GM18909 (cell line): ENCODE results near the gene SULF2.

Experiments
- ATAC-seq: cut with Tn5 transposase; IDR thresholded peaks from one replicate; pipeline ENCODE4 v1.9.1; 2021; ENCODE audit warnings: mild to moderate bottlenecking; ENCODE audit not compliant: unreplicated experiment, poor library complexity

The SULF2 gene

DNA sequence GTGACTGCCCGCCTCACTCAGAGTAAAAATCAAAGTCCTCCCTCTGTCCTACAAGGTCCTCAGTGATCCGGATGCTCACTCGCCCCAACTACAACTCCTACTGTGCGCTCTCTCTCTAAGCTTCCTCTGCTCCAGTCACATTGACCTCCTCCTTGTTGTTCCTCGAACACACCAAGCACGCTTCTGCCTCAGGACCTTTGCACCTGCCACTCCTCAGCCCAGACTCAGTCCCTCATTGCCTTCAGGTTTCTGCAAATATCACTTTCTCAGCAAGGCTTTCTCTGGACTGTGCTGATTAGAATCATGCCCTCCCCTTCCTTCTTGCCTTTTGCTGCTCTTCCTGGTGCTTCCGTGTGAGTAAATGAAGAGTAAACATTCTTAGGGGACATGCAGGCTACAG is 41.6 kb downstream of the SULF2 start:
- ATAC-seq = no peak

GRCh38 chr20:47741669-47742608 is 43.3 kb downstream of the SULF2 start:
- no peak for ATAC-seq

DNA sequence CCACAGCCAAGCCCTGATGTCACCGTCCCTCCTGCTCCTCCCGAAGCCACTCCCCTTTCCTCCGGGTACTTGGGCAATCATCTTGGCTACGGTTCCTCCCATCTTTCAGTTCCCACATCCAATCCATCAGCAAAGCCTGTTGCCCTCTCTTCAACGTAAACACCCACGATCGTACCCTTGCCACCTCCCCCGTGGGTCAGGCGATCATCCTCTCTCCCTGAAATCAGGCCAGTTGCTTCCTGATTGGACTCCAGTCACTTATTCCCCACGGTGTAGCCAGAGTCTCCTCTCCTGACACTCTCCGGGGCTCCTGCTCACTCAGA is 44.5 kb downstream of the SULF2 start:
- no peak for ATAC-seq

GRCh38 chr20:47740121-47740861 is 45.0 kb downstream of the SULF2 start:
- ATAC-seq = no peak

- ATAC-seq = no peak
Measured at GRCh38 chr20:47737923-47738322, 47.4 kb downstream of the SULF2 start.

DNA sequence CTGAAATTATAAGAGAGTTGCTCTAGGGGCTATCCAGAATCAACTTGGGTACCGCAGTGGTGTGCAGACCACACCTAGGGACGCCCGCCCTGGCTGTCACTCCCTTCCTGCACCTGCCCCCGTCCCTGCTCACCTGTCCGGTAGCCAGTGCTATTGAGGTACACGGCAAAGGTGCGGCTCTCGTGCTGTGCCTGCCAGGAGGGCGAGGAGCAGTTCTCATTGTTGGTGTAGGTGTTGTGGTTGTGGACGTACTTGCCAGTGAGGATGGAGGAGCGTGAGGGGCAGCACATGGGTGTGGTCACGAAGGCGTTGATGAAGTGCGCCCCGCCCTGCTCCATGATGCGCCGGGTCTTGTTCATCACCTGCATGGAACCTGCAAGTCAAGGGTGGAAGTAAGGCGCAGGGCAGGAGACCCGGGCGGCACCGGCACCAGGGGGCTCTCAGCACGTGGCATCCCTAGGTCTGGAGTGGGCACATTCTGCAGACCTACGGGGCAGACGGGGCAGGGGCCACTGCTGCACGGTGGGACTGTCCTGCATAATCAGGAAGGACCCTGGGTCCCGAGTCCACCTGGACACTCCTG is 48.6 kb downstream of the SULF2 start:
- ATAC-seq = no peak

DNA sequence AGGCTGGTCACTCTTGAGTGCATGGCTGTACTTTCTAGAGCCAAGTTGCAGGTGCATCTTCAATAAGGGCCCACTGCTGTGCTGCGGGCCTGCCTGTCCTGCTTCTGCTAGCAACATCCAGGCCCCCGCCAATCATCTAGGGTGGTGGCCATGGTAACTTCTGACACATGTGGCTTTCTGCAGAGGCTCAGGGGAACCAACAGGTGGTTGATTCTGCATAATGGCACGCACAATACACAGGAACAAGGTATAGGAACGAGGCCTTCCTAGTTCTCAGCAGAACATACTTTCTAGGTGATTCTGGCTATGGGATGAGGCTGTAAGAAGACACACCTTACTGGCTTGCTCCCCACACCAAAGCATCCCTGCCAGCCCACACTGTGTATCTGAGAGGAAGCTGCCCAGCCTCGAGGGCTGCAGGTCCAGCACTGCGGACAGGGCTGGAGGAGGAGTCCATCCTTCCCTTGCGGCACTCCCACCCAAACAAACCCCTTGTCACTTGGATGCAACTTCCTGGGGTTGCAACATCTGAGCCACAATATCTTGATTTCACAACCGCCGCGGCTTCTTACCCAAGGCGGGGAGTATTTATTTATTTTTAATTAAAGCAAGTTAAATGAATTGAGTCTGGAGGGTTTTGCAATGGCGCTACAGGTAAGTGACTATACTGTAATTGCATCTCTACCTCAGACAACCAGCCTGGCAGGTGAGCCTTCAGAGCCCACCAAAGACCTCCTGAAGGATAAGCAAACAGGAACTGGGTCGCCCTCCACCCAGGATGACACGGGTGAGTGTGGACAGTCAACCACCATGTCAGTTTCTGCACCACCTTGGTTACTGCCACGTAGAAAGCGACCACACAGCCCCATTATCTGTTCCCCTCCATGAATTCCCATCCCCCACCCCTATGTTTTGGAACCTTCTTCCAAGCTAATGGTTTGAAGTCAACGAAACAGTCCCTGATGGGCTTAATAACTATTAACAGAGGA is 49.6 kb downstream of the SULF2 start:
- ATAC-seq = no peak

- ATAC-seq = no peak
Measured at GRCh38 chr20:47734870-47735269, 50.4 kb downstream of the SULF2 start.

DNA sequence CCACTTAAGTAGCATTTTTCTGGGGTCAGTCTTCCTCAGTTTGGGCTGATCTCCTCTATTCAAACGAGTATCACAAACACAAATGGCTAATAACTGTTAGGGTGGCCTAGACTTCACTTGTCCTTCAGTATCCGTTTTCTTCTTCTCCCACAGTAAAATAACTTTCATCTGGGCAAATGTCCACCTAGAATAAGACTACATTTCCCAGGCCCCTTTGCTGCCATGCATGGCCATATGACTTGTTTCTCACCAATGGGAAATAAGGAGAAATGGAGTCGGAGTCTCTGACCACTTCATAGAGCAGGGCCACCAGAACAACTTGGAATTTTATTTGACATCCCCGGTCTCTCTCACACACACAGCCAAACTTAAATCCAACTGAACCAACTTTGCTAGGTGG is 51.4 kb downstream of the SULF2 start:
- no peak for ATAC-seq

DNA sequence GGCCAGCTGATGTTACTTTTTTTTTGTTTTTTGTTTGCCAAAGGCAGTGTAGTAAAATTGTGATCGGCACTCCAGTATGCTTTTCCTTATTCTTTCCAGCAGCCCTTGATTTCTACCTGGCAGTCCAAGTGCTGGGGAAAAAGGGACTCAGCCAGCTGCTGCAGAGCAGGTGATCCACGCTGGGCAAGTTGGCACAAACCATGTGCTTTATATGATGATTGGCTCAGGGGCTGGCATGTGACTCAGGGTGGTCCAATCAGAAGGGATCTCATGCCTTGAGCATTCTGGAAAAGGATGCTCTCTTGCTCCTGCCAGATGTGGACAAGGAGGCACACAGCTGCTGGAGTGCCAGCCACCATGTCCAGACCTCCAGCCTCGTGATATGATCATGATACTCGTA is 54.5 kb downstream of the SULF2 start:
- ATAC-seq = no peak

DNA sequence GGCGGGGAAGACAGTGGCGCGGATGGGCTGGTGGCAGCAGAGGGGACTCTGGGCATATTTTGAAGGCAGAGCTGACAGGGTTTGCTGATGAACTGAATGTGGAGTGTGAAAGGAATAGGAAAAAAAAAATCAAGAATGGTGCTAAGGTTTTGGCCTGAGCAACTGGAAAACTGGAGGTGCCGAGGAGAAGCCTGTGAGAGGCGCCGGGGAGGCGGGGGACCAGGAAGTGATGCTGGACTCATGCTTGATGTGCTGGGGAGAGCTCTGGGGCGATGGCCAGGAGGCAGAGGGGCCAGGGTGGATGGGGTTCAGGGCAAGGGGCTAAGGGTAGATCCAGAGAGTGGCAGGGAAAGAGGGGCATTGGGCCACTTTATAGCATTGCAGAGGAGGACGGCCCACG is 55.8 kb downstream of the SULF2 start:
- ATAC-seq = no peak

- ATAC-seq = no peak
Measured at GRCh38 chr20:47727909-47728361, 57.3 kb downstream of the SULF2 start.

DNA sequence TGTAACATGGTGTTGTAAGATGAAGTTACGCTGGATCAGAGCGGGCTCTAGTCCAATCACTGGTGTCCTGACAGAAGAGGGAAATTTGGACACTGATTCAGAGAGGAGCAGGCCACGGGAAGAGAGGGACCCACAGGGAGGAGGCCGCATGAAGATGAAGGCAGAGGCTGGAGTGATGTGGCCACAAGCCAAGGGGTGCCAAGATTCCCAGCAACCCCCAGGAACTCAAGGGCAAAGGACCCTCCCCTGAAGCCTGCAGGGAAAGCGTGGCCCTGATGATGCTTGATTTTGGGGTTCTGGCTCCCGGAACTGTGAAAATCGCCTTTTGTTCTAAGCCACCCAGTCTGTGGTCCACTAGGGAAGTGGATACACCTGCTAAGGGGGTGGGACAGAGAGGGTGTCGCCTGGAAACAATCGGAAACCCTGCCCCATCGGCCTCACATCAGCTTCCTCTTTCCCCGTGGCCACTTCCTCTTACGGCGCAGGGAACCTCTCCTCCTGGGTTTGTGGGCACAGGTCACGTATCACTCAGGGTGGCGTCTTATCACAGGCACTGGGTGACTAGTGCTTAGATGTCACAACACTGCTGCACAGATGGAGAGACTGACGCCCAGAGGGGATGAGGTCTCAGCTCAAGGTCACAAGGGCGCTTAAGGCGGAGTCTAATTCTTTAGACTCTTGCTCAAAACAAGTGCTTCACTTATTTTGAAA is 58.0 kb downstream of the SULF2 start:
- peak; percentile 72 for ATAC-seq

DNA sequence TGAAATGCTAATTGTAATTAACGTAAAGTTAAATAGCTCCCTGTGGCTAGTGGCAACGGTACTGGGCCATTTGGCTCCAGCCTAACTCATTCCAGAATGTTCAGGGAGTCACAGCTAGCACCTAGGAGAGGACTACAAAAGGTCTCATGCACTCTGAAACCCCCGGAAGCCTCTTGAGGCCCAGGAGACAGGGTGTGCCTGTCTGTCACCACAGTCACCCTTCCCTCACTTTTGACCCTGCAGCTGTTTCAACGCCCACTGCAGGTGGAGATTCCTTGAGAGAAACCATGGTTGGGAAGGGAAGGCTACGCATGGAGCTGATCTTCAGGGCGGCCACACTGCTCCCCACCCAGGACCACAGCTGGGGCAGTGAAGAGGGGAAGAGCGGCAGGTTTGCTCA is 58.6 kb downstream of the SULF2 start:
- ATAC-seq = no peak

DNA sequence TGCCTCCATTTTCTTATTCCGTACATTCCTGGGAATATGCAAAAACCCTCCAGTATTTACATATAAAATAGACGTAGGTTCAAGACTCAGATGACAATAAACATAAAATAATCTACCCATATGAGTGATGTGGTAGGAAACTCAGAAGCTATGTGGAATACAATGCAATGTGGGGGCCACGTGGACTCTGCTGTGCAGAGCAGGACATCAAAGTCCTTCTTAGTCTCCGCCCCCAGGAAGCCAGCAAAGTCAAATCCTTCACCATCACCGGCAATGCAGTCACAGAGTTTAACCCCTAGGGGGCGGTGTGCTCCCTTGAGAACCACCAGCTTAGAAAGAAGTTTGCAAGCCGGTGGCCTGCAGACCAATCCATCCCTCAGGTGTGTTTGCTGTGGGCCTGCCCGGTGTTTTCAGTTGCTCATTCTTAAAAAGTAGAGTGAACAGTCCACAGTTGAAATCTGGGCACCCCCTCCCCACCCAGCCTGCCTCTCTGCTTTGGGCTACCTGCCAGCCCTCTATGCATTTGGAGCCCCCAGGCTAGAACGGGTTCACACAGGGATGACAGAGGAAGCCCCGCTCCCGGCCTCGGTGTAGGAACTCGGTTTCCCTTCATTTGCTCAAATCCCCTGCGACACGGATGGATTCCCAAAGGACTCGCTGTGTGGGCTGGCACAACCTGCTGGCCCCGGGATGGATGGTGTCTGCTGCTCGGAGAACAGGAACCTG is 59.9 kb downstream of the SULF2 start:
- ATAC-seq = peak; percentile 52

- ATAC-seq = no peak
Measured at GRCh38 chr20:47724910-47725247, 60.4 kb downstream of the SULF2 start.

GRCh38 chr20:47724396-47724795 is 60.9 kb downstream of the SULF2 start:
- no peak for ATAC-seq

- ATAC-seq = no peak
Measured at GRCh38 chr20:47723322-47723721, 62.0 kb downstream of the SULF2 start.
